Activated T-helper 1 cell treated with anti-CD3 and anti-CD28 coated beads, Interleukin-2, amount 50 U/mL, for 16 hours (primary cell): ENCODE data around the gene TAS2R9.
"Not testable (repeated sequence)": the region's sequence is repeated elsewhere in the genome, so short reads cannot be mapped to it uniquely, and the experiment has no call there.

Experiments
- DNase-seq, 2 donors: peaks; one replicate each; pipeline ENCODE4 v3.0.0-alpha.2; 2020; ENCODE audit warnings: low read depth in 1 of 2, low spot score in 1 of 2

Gene TAS2R9

GRCh38 chr12:10810068-10810467 lies at the start of gene TAS2R9:
TSS of gene TAS2R9 (minus strand) at chr12:10810168. CDS start at chr12:10810075, 93 bp downstream.
- DNase-seq = no peak

- DNase-seq = no peak
Measured at GRCh38 chr12:10855807-10856206, 45.8 kb upstream of the TAS2R9 start.

- DNase-seq = no peak
Measured at GRCh38 chr12:10853776-10854175, 43.8 kb upstream of the TAS2R9 start.

GRCh38 chr12:10851243-10851858 lies 41.4 kb upstream of the TAS2R9 start:
- no peak for DNase-seq

GRCh38 chr12:10849425-10849878 lies 39.5 kb upstream of the TAS2R9 start, which contains the start of gene PRR4:
TSS of gene PRR4 (minus strand) at chr12:10849475. CDS start at chr12:10849437, 38 bp downstream.
- DNase-seq = no peak

GRCh38 chr12:10847744-10848143 lies 37.8 kb upstream of the TAS2R9 start:
- DNase-seq = no peak

GRCh38 chr12:10842862-10843261 lies 32.9 kb upstream of the TAS2R9 start:
- DNase-seq = no peak

GRCh38 chr12:10838461-10838860 lies 28.5 kb upstream of the TAS2R9 start:
- no peak for DNase-seq

GRCh38 chr12:10829994-10830393 lies 20.0 kb upstream of the TAS2R9 start:
- DNase-seq = no peak

GRCh38 chr12:10826258-10826657 lies 16.3 kb upstream of the TAS2R9 start, which contains the start of gene TAS2R10:
TSS of gene TAS2R10 (minus strand) at chr12:10826358. CDS start at chr12:10826269, 89 bp downstream.
- no peak for DNase-seq

- no peak for DNase-seq
Measured at GRCh38 chr12:10824957-10825356, 15.0 kb upstream of the TAS2R9 start.

- no peak for DNase-seq
Measured at GRCh38 chr12:10811883-10812536, 2.0 kb upstream of the TAS2R9 start.

- DNase-seq = no peak
Measured at GRCh38 chr12:10807186-10807585, 2.8 kb downstream of the TAS2R9 start, which contains the start of gene TAS2R8. TSS of gene TAS2R8 (minus strand) at chr12:10807286. CDS start at chr12:10806980, 306 bp downstream.

GRCh38 chr12:10802587-10802986 lies 7.4 kb downstream of the TAS2R9 start, which contains the start of gene TAS2R7:
TSS of gene TAS2R7 (minus strand) at chr12:10802627. CDS start at chr12:10802570, 57 bp downstream.
- DNase-seq = no peak

GRCh38 chr12:10801741-10802140 lies 8.2 kb downstream of the TAS2R9 start:
- DNase-seq = no peak

- DNase-seq = no peak
Measured at GRCh38 chr12:10794222-10794621, 15.7 kb downstream of the TAS2R9 start.

GRCh38 chr12:10791769-10792168 lies 18.2 kb downstream of the TAS2R9 start:
- DNase-seq = not testable (repeated sequence)

GRCh38 chr12:10783252-10783651 lies 26.7 kb downstream of the TAS2R9 start:
- DNase-seq = no peak

GRCh38 chr12:10779103-10779502 lies 30.9 kb downstream of the TAS2R9 start:
- DNase-seq = no peak

- no peak for DNase-seq
Measured at GRCh38 chr12:10771132-10771733, 38.7 kb downstream of the TAS2R9 start.

GRCh38 chr12:10759657-10760056 lies 50.3 kb downstream of the TAS2R9 start:
- no peak for DNase-seq
